Activated CD4-positive, alpha-beta memory T cell treated with anti-CD3 and anti-CD28 coated beads for 36 hours (primary cell): ENCODE results near the gene VILL. TPM values are rescaled to one million over a fixed set of nuclear protein-coding genes. Genes with fewer than 3 reads are reported as not detected.

Experiments
- CTCF ChIA-PET: fragments of 350-600 bp; sonication (Branson Sonifier 250); formaldehyde crosslinking; loops from one replicate; lab custom pipeline; 2021; ENCODE audit warnings: antibody characterized with exemption, inconsistent platforms; lab: Charles Lee
- POLR2A ChIA-PET: fragments of 350-600 bp; sonication (Branson Sonifier 250); formaldehyde crosslinking; loops from one replicate; lab custom pipeline; 2021; ENCODE audit warnings: antibody characterized with exemption; lab: Charles Lee
- DNase-seq: peaks from one replicate; pipeline ENCODE4 v3.0.0-alpha.2; 2020
- H3K27ac Mint-ChIP-seq: one replicate; pipeline ENCODE4 v1.8.0; 2021; ENCODE audit warnings: mixed read lengths
- H3K27me3 Mint-ChIP-seq: one replicate; pipeline ENCODE4 v1.8.0; 2021; ENCODE audit warnings: mixed read lengths
- H3K36me3 Mint-ChIP-seq: one replicate; pipeline ENCODE4 v1.8.0; 2021; ENCODE audit warnings: mixed read lengths
- H3K4me1 Mint-ChIP-seq: one replicate; pipeline ENCODE4 v1.8.0; 2021; ENCODE audit warnings: low read depth, mixed read lengths
- H3K4me3 Mint-ChIP-seq: one replicate; pipeline ENCODE4 v1.8.0; 2021; ENCODE audit warnings: mild to moderate bottlenecking, mixed read lengths
- H3K9me3 Mint-ChIP-seq: one replicate; pipeline ENCODE4 v1.8.0; 2021; ENCODE audit warnings: mixed read lengths
- intact Hi-C: fragments of 100-400 bp; cut with micrococcal nuclease; formaldehyde crosslinking; loops from one replicate; pipeline ENCODE4 v1.15.1; 2023
- total RNA-seq, 2 experiments: library from RNA; stranded (reverse); gene quantifications; one replicate each; pipeline ENCODE4 v1.2.3, GENCODE V29; 2021

The VILL gene
- total RNA-seq, 2 experiments from 2014 or later = 9.9 to 11.3 TPM

- intact Hi-C loops = loop anchor here (1.0 kb wide), 1 partner anchor 29 kb away; no protein-coding TSS in a partner anchor
- peaks cover 9% of the 10 kb centered on the region for H3K36me3 Mint-ChIP-seq
- no peaks in the 10 kb centered on the region for H3K9me3 Mint-ChIP-seq
- no peak overlapping the region for H3K4me3 Mint-ChIP-seq
- H3K4me1 Mint-ChIP-seq = peaks cover 27% of the 10 kb centered on the region
- ChIA-PET POLR2A (no interaction called here), CTCF (interaction anchor here (0.5 to 2.4 kb wide), 13 partner anchors 9 to 477 kb away, joined by 3 to 16 read pairs (median 5); partner anchors contain the start of gene DLEC1)
- DNase-seq = peak; percentile 79
- no peaks in the 10 kb centered on the region for H3K27me3 Mint-ChIP-seq
- H3K27ac Mint-ChIP-seq = peak overlapping the region; percentile 15
These were observed 12.8 kb downstream of the VILL start for GRCh38 chr3:38003371-38003816.

GRCh38 chr3:38003817-38004414 is 13.3 kb downstream of the VILL start:
- intact Hi-C loops = loop anchor here (1.0 kb wide), 2 partner anchors 30 to 36 kb away; no protein-coding TSS in a partner anchor
- H3K27me3 Mint-ChIP-seq = no peaks in the 10 kb centered on the region
- ChIA-PET POLR2A (no interaction called here), CTCF (interaction anchor here (0.5 to 2.4 kb wide), 13 partner anchors 9 to 476 kb away, joined by 3 to 16 read pairs (median 5); partner anchors contain the start of gene DLEC1)
- peaks cover 9% of the 10 kb centered on the region for H3K36me3 Mint-ChIP-seq
- H3K4me3 Mint-ChIP-seq = no peak overlapping the region
- H3K4me1 Mint-ChIP-seq = peaks cover 23% of the 10 kb centered on the region
- H3K27ac Mint-ChIP-seq = peak overlapping the region; percentile 54
- no peak for DNase-seq
- no peaks in the 10 kb centered on the region for H3K9me3 Mint-ChIP-seq

GRCh38 chr3:38004415-38005075 is 14.0 kb downstream of the VILL start:
- Mint-ChIP-seq H3K27me3 (no peaks in the 10 kb centered on the region), H3K36me3 (peaks cover 9% of the 10 kb centered on the region), H3K9me3 (no peaks in the 10 kb centered on the region), H3K4me1 (peaks cover 17% of the 10 kb centered on the region), H3K4me3 (no peak overlapping the region), H3K27ac (peak overlapping the region; percentile 54)
- DNase-seq = peak; percentile 72
- ChIA-PET POLR2A (no interaction called here), CTCF (interaction anchor here (0.7 to 2.4 kb wide), 13 partner anchors 8 to 476 kb away, joined by 3 to 16 read pairs (median 5); partner anchors contain the start of gene DLEC1)
- intact Hi-C loops = loop anchor here (1.0 kb wide), 1 partner anchor 36 kb away; no protein-coding TSS in a partner anchor

GRCh38 chr3:38005076-38006020 is 14.8 kb downstream of the VILL start:
- ChIA-PET POLR2A (interaction anchor here (0.5 kb wide), 1 partner anchor 921 kb away, joined by 3 read pairs; no protein-coding TSS in a partner anchor), CTCF (interaction anchor here (0.7 to 2.4 kb wide), 7 partner anchors 9 to 150 kb away, joined by 3 to 6 read pairs (median 4); no protein-coding TSS in a partner anchor)
- Mint-ChIP-seq H3K9me3 (no peaks in the 10 kb centered on the region), H3K27me3 (no peaks in the 10 kb centered on the region), H3K36me3 (peaks cover 9% of the 10 kb centered on the region), H3K4me3 (no peak overlapping the region), H3K27ac (no peak overlapping the region), H3K4me1 (peaks cover 16% of the 10 kb centered on the region)
- no peak for DNase-seq
- intact Hi-C loops = no loop called here

GRCh38 chr3:38006031-38006430 is 15.4 kb downstream of the VILL start:
- intact Hi-C loops = no loop called here
- no peak for DNase-seq
- ChIA-PET POLR2A (no interaction called here), CTCF (interaction anchor here (1.0 to 1.5 kb wide), 3 partner anchors 9 to 34 kb away, joined by 4 to 6 read pairs (median 4); no protein-coding TSS in a partner anchor)
- Mint-ChIP-seq H3K27ac (no peak overlapping the region), H3K36me3 (peaks cover 9% of the 10 kb centered on the region), H3K27me3 (no peaks in the 10 kb centered on the region), H3K4me3 (no peak overlapping the region), H3K9me3 (no peaks in the 10 kb centered on the region), H3K4me1 (peaks cover 16% of the 10 kb centered on the region)

DNA sequence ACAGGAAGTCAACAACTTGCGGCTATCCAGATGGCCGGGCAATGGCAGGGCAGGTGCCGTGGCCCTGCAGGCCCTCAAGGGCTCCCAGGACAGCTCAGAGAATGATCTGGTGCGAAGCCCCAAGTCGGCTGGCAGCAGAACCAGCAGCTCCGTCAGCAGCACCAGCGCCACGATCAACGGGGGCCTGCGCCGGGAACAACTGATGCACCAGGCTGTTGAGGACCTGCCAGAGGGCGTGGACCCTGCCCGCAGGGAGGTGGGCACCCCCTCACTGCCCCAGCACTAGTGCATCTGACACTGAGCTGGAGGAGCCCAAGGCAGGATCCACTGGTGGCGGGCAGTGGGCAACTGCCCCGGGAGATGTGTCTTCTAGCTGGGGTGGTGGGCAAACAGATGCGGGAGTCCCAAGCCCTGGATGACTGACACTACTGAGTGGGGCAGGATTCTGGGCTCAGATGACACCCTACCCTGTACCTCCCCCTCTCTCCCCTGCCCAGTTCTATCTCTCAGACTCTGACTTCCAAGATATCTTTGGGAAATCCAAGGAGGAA is 15.9 kb downstream of the VILL start:
- ChIA-PET POLR2A (no interaction called here), CTCF (interaction anchor here (0.5 to 1.3 kb wide), 5 partner anchors 10 to 1216 kb away, joined by 3 to 4 read pairs (median 3); no protein-coding TSS in a partner anchor)
- Mint-ChIP-seq H3K9me3 (no peaks in the 10 kb centered on the region), H3K4me3 (no peak overlapping the region), H3K36me3 (peaks cover 9% of the 10 kb centered on the region), H3K4me1 (peaks cover 16% of the 10 kb centered on the region), H3K27me3 (no peaks in the 10 kb centered on the region), H3K27ac (no peak overlapping the region)
- intact Hi-C loops = no loop called here
- no peak for DNase-seq

DNA sequence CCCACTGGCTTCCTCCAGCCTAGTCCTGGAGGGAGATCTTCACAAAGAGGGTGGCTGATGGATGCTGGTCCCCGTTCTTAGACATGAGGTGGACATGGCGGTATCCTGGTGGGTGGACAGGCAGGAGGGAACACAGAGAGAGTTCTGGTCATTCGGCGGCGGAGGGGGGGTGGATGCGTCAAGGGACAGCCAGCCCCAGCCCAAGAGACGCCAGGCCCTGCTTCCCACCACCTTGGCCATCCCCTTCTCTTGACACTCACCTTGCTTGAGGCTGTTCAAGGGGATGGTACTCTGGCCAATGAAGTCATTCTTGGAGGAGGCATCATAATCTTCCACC is 17.1 kb downstream of the VILL start:
- Mint-ChIP-seq H3K4me3 (no peak overlapping the region), H3K9me3 (no peaks in the 10 kb centered on the region), H3K27me3 (no peaks in the 10 kb centered on the region), H3K4me1 (peaks cover 16% of the 10 kb centered on the region), H3K36me3 (peaks cover 9% of the 10 kb centered on the region), H3K27ac (no peak overlapping the region)
- ChIA-PET POLR2A (no interaction called here), CTCF (interaction anchor here (1.3 kb wide), 1 partner anchor 15 kb away, joined by 3 read pairs; no protein-coding TSS in a partner anchor)
- intact Hi-C loops = no loop called here
- DNase-seq = no peak

DNA sequence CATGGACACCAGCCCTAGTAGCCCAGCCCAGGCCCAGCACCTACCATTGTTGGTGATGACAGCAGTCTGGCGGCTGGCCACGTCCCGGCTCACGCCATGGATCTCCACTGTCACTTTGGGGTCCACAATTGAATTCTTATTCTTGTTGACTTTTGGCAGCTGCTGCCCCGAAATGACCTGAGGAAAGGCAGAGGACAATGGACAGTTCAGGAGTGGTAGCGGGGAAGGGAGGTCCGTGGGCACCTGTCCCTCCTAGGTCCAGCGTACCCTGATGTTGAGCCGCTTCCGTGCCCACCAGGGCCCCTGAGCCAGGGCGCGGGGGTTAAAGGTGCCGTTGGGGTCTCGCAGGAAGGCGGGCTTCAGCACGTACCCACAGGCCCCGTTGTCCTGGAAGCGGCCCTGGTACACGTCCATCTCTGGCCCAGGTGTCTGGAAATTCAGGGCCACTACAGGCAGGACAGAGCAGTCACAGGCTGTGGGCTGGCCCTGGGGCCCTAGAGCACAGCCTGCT is 17.7 kb downstream of the VILL start:
- Mint-ChIP-seq H3K36me3 (peaks cover 7% of the 10 kb centered on the region), H3K27ac (no peak overlapping the region), H3K4me1 (peaks cover 11% of the 10 kb centered on the region), H3K4me3 (no peak overlapping the region), H3K27me3 (no peaks in the 10 kb centered on the region), H3K9me3 (no peaks in the 10 kb centered on the region)
- DNase-seq = no peak
- ChIA-PET CTCF (no interaction called here), POLR2A (interaction anchor here (1.4 kb wide), 1 partner anchor 9 kb away, joined by 3 read pairs; no protein-coding TSS in a partner anchor)
- intact Hi-C loops = no loop called here

DNA sequence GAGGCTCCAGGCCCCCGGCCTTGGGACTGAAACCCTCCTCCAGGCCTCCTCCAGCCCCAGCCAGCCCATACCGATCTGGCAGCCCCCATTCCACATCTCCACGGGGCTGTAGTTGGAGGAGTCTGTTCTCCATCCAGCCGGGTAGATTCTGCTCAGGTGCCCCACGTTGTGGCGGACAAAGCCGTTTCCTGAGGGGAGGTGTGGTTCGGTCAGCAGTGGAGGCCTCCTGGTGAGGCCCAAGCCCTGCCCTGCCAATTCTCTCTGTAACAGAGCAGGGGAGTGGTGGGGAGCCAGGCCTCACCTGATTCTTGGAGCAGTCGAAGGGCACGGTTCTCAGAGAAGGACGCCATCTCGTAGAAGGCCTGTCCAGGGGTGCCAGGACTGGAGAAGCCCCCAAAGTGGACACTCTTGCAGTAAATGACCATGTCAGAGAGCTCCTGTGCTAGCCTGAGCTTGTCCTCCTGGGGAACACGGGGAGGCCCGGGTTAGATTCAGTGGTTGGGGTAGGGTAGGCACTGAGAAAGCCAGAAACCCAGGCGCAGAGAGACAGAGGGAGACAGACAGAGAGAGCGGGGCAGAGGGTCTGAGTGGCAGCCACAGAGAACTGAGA is 18.5 kb downstream of the VILL start:
- intact Hi-C loops = no loop called here
- Mint-ChIP-seq H3K9me3 (no peaks in the 10 kb centered on the region), H3K27me3 (no peaks in the 10 kb centered on the region), H3K4me1 (peaks cover 8% of the 10 kb centered on the region), H3K27ac (no peak overlapping the region), H3K4me3 (no peak overlapping the region), H3K36me3 (peaks cover 7% of the 10 kb centered on the region)
- ChIA-PET CTCF (no interaction called here), POLR2A (interaction anchor here (1.4 kb wide), 1 partner anchor 8 kb away, joined by 3 read pairs; no protein-coding TSS in a partner anchor)
- no peak for DNase-seq

DNA sequence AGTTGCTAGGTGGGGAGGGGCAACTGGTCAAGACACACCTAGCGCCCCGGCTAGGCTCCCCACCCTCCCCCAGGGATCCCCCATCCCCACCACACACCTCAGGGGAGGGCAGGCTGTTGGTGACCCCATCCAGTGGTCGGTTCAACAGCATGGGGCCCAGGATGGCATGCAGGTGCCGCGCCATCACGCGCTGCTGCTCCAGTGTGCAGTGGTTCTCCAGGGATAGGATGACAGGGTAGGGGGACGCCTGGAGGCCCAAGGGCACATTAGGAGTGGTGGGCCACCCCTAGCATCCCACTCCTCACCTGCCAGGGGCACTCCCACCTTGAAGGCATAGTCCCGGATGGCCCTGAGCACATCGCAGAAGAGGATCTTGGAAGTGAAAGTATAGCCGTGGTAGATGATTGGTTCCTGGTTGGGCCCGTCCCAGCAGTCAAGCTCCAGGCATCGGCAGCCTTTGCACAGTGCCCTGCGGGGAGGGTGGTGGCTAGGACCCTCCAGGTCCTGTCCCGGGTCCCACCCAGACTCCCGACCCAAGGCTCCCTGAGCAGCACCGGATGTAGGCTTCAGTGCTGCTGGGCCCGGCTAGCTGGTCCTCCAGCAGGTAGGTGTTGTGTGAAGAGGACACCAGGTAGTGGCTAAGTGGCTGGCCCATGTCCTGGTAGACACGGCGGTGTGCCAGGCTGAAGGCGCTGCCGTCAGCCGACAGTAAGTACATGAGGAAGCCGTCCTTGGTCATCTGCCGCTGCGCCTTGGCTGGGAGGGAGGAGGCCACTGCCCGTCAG is 19.4 kb downstream of the VILL start:
- ChIA-PET POLR2A (interaction anchor here (1.4 kb wide), 1 partner anchor 8 kb away, joined by 3 read pairs; no protein-coding TSS in a partner anchor), CTCF (interaction anchor here (1.4 kb wide), 1 partner anchor 12 kb away, joined by 4 read pairs; no protein-coding TSS in a partner anchor)
- no peak for DNase-seq
- H3K4me1 Mint-ChIP-seq = no peaks in the 10 kb centered on the region
- H3K27me3 Mint-ChIP-seq = no peaks in the 10 kb centered on the region
- no peaks in the 10 kb centered on the region for H3K9me3 Mint-ChIP-seq
- intact Hi-C loops = no loop called here
- no peak overlapping the region for H3K27ac Mint-ChIP-seq
- peaks cover 3% of the 10 kb centered on the region for H3K36me3 Mint-ChIP-seq
- no peak overlapping the region for H3K4me3 Mint-ChIP-seq
